ENCODE measurements around the gene AOAH.

AOAH gene

DNA sequence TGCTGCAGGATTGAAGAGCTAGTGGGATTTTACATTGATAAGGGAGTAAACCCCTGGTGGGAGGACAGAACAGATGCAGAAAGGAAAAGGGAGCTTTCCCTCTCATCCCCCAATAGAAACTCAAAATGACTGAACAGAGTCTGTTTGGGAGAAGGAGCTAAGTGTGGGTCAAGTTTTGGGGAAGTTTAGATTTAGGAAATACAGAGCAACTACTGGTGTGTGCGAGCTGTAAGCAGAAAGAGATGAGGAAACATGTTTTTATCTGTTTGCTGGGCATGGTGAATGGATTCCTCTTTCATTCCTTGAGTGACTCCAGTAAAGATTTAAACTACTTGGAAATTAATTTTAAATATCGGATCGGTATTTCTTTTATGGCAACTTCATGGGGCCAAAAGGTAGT, 132.7 kb downstream of the AOAH start:
- no peaks in the 10 kb centered on the region for H3K36me3 ChIP-seq (ENCODE audit: insufficient read depth, low read length)
- no peak overlapping the region for H3K9ac ChIP-seq (ENCODE audit: low read depth, low read length)
- H3K9me3 ChIP-seq (ENCODE audit: control insufficient read depth, insufficient read depth, low read length) = peaks cover 2% of the 10 kb centered on the region; the same call in 1 of the 2 replicates
- H3K4me1 ChIP-seq (ENCODE audit: insufficient read depth, low read length) = no peaks in the 10 kb centered on the region; the same call in 1 of the 2 replicates

DNA sequence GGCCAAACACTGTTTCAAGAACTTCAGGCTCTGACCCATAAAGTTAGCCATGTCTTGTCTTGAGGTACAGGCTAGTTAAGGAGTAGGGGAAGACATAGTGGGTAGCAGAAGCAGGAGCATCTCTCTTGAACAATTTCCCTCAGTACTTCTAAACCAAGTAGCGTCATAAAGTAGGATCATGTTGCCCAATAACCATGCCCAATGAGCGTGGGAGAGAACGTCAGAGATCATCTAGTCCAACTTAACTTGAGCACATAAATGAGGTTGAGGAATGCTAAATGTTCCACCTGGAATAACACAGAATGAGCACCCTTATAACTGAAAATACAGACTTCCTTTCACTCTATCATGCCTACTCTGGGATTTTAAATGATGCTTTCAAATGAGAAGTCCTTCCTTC, 134.9 kb downstream of the AOAH start:
- Histone ChIP-seq H3K36me3 (ENCODE audit: insufficient read depth, low read length) (no peaks in the 10 kb centered on the region), H3K9ac (ENCODE audit: low read depth, low read length) (no peak overlapping the region), H3K4me1 (ENCODE audit: insufficient read depth, low read length) (no peaks in the 10 kb centered on the region), H3K9me3 (ENCODE audit: control insufficient read depth, insufficient read depth, low read length) (peaks cover 2% of the 10 kb centered on the region; the same call in 1 of the 2 replicates)

DNA sequence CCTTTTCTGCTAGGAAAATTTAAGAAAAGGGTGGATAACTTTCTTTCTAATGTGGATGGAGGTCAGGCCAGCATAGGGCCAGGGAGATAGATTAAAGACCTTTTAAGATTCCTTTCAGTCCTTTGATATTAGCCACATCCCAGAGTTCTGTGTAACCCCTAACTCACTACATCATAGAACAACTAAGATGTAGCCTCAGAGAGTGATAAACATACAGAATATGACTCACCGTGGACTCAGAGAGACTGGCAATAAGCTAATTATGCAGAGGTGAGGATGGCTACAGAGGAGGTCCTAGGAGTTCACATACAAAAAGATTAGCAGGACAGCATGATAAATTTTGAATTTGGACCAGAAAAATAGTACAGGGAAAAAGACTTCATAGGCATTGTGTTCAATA, 141.0 kb downstream of the AOAH start:
- Histone ChIP-seq H3K9ac (ENCODE audit: low read depth, low read length) (no peak overlapping the region), H3K9me3 (ENCODE audit: control insufficient read depth, insufficient read depth, low read length) (no peaks in the 10 kb centered on the region; the same call in 1 of the 2 replicates), H3K4me1 (ENCODE audit: insufficient read depth, low read length) (no peaks in the 10 kb centered on the region), H3K36me3 (ENCODE audit: insufficient read depth, low read length) (no peaks in the 10 kb centered on the region)

DNA sequence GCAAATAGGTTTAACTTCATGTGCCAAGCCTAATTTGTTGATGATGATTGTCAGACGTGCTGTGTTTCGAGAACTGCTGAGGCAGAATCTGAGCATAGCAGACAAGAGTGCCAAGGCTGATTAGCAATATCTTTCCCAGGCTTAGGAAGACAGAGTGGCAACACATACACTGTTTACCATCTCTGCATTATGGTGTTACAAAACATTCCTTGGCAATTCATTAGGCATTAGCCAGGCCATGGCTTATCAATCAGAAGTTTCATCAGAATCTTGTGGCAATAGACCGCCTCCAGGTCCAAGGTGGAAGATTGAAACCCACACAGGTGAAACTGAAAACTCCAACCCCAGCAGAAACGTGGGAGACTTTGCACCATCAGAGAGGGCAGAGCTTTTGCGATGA, 148.5 kb downstream of the AOAH start:
- H3K4me1 ChIP-seq (ENCODE audit: insufficient read depth, low read length) = no peaks in the 10 kb centered on the region
- peaks cover 5% of the 10 kb centered on the region; the same call in 1 of the 2 replicates for H3K9me3 ChIP-seq (ENCODE audit: control insufficient read depth, insufficient read depth, low read length)
- H3K36me3 ChIP-seq (ENCODE audit: insufficient read depth, low read length) = no peaks in the 10 kb centered on the region
- no peak overlapping the region for H3K9ac ChIP-seq (ENCODE audit: low read depth, low read length)

DNA sequence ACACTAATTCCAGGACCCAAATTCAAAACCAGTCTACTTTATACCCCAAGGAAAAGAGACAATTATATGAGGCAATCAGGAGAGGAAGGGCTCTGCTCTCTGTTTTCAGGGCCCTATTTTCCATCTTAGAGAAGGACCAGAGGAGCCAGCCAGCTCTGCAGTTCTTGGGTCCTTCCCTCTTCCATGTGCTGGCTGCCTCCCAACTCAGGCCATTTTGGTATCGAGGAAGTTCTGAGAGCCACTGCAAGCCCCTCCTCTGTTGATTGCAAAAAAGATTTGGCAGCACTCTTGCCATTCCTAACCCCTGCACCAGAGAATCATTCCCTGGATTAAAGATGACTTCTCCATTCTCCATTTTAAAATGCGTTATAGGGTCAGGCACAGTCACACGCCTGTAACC, 151.2 kb downstream of the AOAH start:
- Histone ChIP-seq H3K9ac (ENCODE audit: low read depth, low read length) (no peak overlapping the region), H3K9me3 (ENCODE audit: control insufficient read depth, insufficient read depth, low read length) (peaks cover 8% of the 10 kb centered on the region), H3K36me3 (ENCODE audit: insufficient read depth, low read length) (no peaks in the 10 kb centered on the region), H3K4me1 (ENCODE audit: insufficient read depth, low read length) (0 out of 2 replicates have a peak, but pooled peaks cover 4% of the 10 kb centered on the region)

DNA sequence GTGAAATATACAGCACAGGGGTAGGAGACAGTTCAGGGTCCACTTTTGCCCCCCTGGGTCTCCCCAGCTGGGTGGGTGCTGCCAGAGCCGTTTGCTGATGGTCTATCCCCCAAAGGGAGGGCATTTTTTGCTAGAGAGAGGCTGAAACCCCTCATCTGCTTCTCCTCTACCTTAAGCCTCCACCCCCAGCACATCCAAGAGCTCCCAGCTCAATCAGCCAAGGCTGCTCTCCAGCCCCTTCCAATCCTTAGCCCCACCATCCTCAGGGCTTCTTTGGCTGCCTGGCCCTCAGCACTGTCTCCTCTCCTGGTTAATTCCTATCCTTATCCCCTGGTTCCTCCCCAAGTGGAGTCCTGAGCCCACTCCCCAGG, 153.1 kb downstream of the AOAH start:
- Histone ChIP-seq H3K4me1 (ENCODE audit: insufficient read depth, low read length) (0 out of 2 replicates have a peak, but pooled peaks cover 4% of the 10 kb centered on the region), H3K9ac (ENCODE audit: low read depth, low read length) (no peak overlapping the region), H3K36me3 (ENCODE audit: insufficient read depth, low read length) (no peaks in the 10 kb centered on the region), H3K9me3 (ENCODE audit: control insufficient read depth, insufficient read depth, low read length) (peaks cover 3% of the 10 kb centered on the region; the same call in 1 of the 2 replicates)

DNA sequence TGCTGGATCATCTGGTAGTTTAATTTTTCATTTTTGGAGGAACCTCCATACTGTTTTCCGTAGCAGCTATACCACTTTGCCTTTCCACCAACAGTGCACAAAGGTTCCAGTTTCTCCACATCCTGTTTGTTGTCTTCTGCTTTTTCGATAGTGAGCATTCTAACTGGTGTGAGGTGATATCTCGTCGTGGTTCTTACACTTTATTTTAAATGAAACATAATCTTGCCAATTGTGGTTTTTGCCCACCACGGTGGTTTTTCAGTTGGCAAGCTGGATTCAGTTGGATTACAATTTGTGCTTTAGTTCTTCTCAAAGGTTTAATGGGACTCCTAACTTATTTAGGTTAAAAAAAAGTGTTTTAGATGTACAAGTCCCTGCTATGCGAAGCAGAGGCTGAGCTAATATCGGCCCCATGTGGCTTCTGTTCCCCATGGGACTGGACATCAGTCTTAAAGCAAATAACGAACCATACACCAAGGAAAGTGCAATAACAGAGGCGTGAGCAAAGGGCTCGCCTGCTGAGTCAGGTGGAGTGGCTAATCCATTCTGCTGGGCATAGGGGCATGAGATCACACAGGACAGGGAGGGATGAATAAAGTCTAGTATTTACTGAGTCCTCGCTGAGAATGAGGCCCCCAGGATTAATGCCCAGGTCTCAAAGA, 153.6 kb downstream of the AOAH start:
- H3K9ac ChIP-seq (ENCODE audit: low read depth, low read length) = no peak overlapping the region
- no peaks in the 10 kb centered on the region for H3K36me3 ChIP-seq (ENCODE audit: insufficient read depth, low read length)
- H3K9me3 ChIP-seq (ENCODE audit: control insufficient read depth, insufficient read depth, low read length) = peaks cover 3% of the 10 kb centered on the region; the same call in 1 of the 2 replicates
- H3K4me1 ChIP-seq (ENCODE audit: insufficient read depth, low read length) = 0 out of 2 replicates have a peak, but pooled peaks cover 4% of the 10 kb centered on the region

DNA sequence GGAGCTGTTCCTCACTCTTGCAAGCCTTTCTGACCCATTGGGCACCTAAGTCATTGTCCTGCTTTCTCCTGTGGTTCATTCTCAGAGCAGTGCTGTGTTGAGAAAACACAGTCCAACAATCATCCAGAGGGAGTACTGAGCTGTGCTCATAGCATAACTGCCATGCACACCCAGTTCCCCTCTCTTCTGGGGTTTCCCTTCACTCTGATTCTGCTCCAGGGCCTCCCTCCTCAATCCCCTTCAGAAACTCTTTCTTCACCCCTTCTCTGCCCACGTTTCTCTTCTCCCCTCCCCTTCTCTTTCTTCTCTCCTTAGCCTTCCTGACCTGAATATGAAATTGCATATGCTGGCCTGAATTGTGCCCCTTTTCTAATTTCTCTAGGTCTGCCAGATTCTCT, 155.8 kb downstream of the AOAH start:
- Histone ChIP-seq H3K4me1 (ENCODE audit: insufficient read depth, low read length) (peaks cover 4% of the 10 kb centered on the region; the same call in 1 of the 2 replicates), H3K9ac (ENCODE audit: low read depth, low read length) (no peak overlapping the region), H3K36me3 (ENCODE audit: insufficient read depth, low read length) (no peaks in the 10 kb centered on the region), H3K9me3 (ENCODE audit: control insufficient read depth, insufficient read depth, low read length) (peaks cover 3% of the 10 kb centered on the region; the same call in 1 of the 2 replicates)

DNA sequence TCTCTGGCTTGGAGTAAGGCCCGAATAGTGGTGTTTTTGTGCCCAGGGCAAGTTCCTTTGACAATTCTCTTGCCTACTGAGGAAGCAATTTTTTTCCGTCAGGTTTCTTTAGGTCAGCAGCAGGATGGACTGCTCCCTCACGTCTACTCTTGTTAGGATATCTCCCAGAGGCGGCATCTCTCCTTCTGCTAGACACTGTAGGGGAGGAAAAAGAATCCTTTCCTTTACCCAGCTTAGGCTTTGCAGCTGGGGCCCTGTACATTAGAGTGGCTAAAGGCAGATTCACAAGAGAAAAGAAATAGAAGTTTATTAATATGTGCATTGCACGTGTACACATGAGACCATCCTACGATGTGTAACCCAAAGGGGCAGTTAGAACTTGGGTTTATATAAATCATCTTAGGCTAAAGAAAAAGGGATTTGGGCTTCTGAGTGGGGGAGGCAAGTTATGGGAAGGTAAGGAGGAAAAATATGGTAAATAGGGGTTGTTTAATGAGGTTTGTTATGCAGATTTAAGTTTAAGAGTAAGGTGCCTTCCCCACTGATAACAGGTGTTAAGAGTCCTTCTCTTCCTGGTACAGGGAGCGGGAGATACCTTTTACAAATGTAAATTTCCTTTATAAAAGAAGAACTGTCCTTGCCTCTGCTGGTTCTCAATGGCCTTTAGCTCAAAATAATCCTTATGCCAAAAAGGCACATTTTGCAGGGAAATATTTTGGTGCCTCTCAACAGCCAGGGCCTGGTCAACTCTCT, 156.4 kb downstream of the AOAH start:
- Histone ChIP-seq H3K4me1 (ENCODE audit: insufficient read depth, low read length) (peaks cover 4% of the 10 kb centered on the region; the same call in 1 of the 2 replicates), H3K9me3 (ENCODE audit: control insufficient read depth, insufficient read depth, low read length) (peaks cover 3% of the 10 kb centered on the region; the same call in 1 of the 2 replicates), H3K36me3 (ENCODE audit: insufficient read depth, low read length) (no peaks in the 10 kb centered on the region), H3K9ac (ENCODE audit: low read depth, low read length) (no peak overlapping the region)

DNA sequence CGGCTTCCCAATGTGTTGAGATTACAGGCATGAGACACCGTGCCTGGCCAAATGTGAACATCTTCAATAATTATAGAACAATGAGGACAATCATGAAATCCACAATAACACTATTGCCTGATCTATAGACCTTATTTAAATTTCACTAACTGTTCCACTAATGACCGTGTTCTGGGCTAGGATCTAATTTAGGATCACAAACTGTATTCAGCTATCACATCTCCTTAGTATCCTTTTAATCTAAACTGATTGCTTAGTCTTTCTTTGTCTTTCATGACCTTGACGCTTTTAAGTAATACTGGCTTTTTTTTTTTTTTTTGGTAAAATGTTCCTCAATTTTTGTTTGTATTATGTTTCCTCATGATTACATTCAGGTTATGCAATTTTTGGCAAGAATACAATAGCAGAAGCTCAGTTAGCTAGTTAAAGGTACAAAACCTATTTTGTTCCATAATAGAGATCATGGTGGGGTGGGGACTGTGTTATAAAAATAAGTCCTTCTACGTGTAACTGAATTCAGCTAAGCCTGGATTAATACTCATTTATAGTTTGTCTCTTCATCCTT, 158.4 kb downstream of the AOAH start:
- H3K36me3 ChIP-seq (ENCODE audit: insufficient read depth, low read length) = no peaks in the 10 kb centered on the region
- peaks cover 3% of the 10 kb centered on the region; the same call in 1 of the 2 replicates for H3K9me3 ChIP-seq (ENCODE audit: control insufficient read depth, insufficient read depth, low read length)
- H3K4me1 ChIP-seq (ENCODE audit: insufficient read depth, low read length) = peaks cover 4% of the 10 kb centered on the region; the same call in 1 of the 2 replicates
- H3K9ac ChIP-seq (ENCODE audit: low read depth, low read length) = no peak overlapping the region

DNA sequence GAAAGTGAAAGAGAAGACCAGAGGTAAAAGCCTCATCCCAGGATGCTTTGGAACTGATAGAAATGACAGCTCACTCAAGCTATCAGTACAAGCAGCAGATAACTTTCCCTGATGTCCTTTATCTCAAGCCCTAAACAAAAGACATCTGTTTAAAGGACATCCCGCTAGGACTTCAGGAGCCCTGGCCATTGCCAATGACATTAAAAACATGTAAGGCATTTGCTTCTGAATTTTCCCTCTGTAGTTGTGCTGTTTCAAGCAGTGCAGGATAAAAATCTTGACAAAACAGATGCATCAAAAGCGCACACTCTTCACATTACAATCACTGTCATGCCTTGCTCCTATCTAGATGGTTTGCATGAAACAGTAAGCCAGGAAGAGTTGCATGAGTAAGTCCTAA, 159.8 kb downstream of the AOAH start:
- no peaks in the 10 kb centered on the region for H3K36me3 ChIP-seq (ENCODE audit: insufficient read depth, low read length)
- peaks cover 3% of the 10 kb centered on the region; the same call in 1 of the 2 replicates for H3K9me3 ChIP-seq (ENCODE audit: control insufficient read depth, insufficient read depth, low read length)
- H3K4me1 ChIP-seq (ENCODE audit: insufficient read depth, low read length) = peaks cover 4% of the 10 kb centered on the region; the same call in 1 of the 2 replicates
- H3K9ac ChIP-seq (ENCODE audit: low read depth, low read length) = no peak overlapping the region

DNA sequence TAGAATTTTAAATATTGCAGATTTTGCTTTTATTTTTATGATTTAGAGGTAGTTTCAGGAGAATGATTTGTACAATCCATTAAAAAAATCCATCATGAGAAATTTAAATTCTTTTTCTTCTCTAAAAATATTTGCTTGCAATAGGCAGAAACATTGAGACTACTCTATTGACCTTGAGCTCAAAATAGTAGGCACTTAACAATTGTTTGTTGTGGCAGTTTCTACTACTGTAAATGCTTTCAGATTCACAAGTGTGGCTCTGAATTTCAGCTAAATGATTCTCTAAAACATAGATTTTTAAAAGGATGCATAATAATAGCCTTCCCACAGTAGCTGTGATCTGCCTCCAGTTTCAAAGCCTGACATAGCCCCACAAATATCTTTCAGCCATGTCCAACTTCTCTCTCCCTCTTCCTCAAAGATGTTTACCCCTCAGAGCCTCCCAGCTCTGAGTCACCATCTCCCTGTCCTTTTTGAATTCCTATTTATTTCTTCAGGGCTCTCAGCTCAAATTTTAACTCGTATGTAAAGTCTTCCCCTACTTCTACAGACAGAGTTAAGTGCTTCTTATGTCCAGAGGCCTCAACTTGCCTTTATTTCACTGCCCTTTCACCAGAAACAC, 160.5 kb downstream of the AOAH start:
- H3K9ac ChIP-seq (ENCODE audit: low read depth, low read length) = no peak overlapping the region
- no peaks in the 10 kb centered on the region for H3K36me3 ChIP-seq (ENCODE audit: insufficient read depth, low read length)
- peaks cover 3% of the 10 kb centered on the region for H3K9me3 ChIP-seq (ENCODE audit: control insufficient read depth, insufficient read depth, low read length)

DNA sequence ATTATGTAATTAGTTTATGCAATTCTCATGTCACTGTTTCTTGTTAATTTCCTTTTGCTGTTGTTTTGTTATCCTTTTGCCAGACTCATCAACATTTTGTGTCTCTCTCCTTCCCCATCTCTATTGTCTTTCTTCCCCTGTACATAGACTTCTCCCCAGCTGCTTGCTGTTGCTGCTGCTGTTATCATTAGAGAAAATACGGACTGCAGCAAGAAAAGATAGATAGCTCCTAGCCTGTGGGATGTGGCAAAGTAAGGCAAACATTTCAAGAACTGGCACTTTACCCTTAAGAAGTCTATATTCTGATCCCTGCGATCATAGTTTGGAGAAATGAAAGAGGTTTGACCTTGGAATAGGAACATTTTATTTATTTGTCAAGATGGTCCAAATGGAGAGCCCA, 162.2 kb downstream of the AOAH start:
- Histone ChIP-seq H3K9me3 (ENCODE audit: control insufficient read depth, insufficient read depth, low read length) (no peaks in the 10 kb centered on the region; the same call in 1 of the 2 replicates), H3K36me3 (ENCODE audit: insufficient read depth, low read length) (no peaks in the 10 kb centered on the region), H3K9ac (ENCODE audit: low read depth, low read length) (no peak overlapping the region), H3K4me1 (ENCODE audit: insufficient read depth, low read length) (no peaks in the 10 kb centered on the region; the same call in 1 of the 2 replicates)

More for the DNA sequence above, 160.5 kb downstream of the AOAH start:
- H3K4me1 ChIP-seq (ENCODE audit: insufficient read depth, low read length) = peaks cover 4% of the 10 kb centered on the region; the same call in 1 of the 2 replicates

DNA sequence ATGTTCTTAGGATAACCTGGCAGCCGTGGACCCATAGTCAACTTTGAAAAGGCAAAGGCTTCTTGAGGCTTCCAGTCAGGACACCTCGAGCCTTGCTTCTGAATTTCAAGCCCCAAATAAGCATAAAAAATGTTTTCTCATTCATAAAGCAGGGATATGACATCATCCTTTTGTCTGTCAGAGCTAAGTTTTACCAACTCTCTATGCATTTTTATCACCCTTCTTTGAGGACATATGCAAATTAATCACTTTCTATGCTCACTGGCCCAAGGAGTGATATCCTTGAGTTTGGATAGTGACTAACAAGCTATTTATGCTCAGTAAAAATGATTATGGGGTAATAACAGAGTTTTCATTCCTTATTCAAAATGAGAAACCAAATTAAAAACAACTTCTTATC, 175.3 kb downstream of the AOAH start:
- Histone ChIP-seq H3K9ac (ENCODE audit: low read depth, low read length) (no peak overlapping the region), H3K9me3 (ENCODE audit: control insufficient read depth, insufficient read depth, low read length) (no peaks in the 10 kb centered on the region), H3K4me1 (ENCODE audit: insufficient read depth, low read length) (no peaks in the 10 kb centered on the region), H3K36me3 (ENCODE audit: insufficient read depth, low read length) (no peaks in the 10 kb centered on the region)

Data from ES-I3 (cell line).